ENCODE results near the gene RGS12. TPM values are rescaled to one million over a fixed set of nuclear protein-coding genes. Genes with fewer than 3 reads are reported as not detected.

Gene RGS12
- total and polyA plus RNA-seq, 2 experiments from 2014 or later, result 8.0 to 19.0 TPM

DNA sequence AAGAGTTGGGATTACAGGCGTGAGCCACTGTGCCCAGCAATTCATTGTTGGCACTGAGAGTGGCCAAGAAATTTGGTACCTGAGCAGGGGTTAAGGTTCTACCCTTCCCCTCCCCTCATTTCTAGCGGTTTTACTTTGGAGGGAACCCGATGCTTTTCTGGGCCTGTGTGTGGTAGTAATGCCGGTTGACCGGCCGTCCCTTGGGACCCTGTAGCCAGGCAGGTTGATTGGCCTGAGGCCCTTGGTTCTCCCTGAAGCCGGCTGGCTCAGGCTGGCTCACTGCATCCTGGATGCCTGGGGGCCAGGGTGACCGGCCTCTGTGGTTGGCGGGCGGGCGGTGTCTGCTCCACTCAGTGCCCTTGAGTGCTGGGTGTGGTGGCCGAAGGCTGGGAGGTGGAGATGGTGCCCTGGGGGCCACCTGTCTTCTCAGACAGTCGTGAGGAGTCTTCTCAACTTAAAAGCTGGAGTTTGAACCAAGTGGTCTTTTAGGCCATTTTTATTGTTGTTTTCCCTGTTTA is 45.6 kb downstream of the RGS12 start:
- Histone ChIP-seq H3K4me3 (no peak overlapping the region), H3K27me3 (ENCODE audit: insufficient read depth) (no peaks in the 10 kb centered on the region), H3K27ac (ENCODE audit: low read depth) (no peak overlapping the region), H3K79me2 (replicated peaks; ENCODE audit: insufficient read depth) (peaks cover 3% of the 10 kb centered on the region; the same call in 1 of the 2 replicates), H3K4me2 (no peak overlapping the region), H3F3A (replicated peaks; ENCODE audit: low read depth) (no peaks in the 10 kb centered on the region), H3K9me2 (ENCODE audit: insufficient read depth) (no peaks in the 10 kb centered on the region), H4K20me1 (replicated peaks; ENCODE audit: insufficient read depth) (no peaks in the 10 kb centered on the region; the same call in 1 of the 2 replicates), H3K36me3 (ENCODE audit: insufficient read depth) (no peaks in the 10 kb centered on the region), H2AFZ (no peak overlapping the region), H3K4me1 (ENCODE audit: insufficient read depth) (peaks cover 8% of the 10 kb centered on the region)
- TF ChIP-seq EZH2 (IDR thresholded peaks at IDR 0.05; ENCODE audit: low read depth, unreplicated experiment) (no peak), POLR2AphosphoS5 (IDR thresholded peaks at IDR 0.05; ENCODE audit: low read depth) (no peak)
- ATAC-seq (no peak), DNase-seq (ENCODE audit: low spot score) (no peak)
- Mint-ChIP-seq H3K27ac (no peak overlapping the region), H3K27me3 (ENCODE audit: insufficient read depth, low read depth, poor library complexity) (peaks cover 5% of the 10 kb centered on the region), H3K36me3 (ENCODE audit: low read depth) (no peaks in the 10 kb centered on the region), H3K4me1 (peaks cover 22% of the 10 kb centered on the region), H3K9me3 (no peaks in the 10 kb centered on the region), H3K4me3 (no peak overlapping the region)

GRCh38 chr4:3338976-3339531 is 46.2 kb downstream of the RGS12 start:
- no peaks in the 10 kb centered on the region for H3K9me2 ChIP-seq (ENCODE audit: insufficient read depth)
- no peak overlapping the region for H3K27ac ChIP-seq (ENCODE audit: low read depth)
- H2AFZ ChIP-seq, result no peak overlapping the region
- Mint-ChIP-seq H3K9me3 (no peaks in the 10 kb centered on the region), H3K36me3 (ENCODE audit: low read depth) (no peaks in the 10 kb centered on the region), H3K4me3 (no peak overlapping the region), H3K27me3 (ENCODE audit: insufficient read depth, low read depth, poor library complexity) (peaks cover 7% of the 10 kb centered on the region), H3K4me1 (peaks cover 22% of the 10 kb centered on the region), H3K27ac (no peak overlapping the region)
- no peak overlapping the region for H3K4me2 ChIP-seq
- H3K36me3 ChIP-seq (ENCODE audit: insufficient read depth), result no peaks in the 10 kb centered on the region
- H4K20me1 ChIP-seq (replicated peaks; ENCODE audit: insufficient read depth), result no peaks in the 10 kb centered on the region; the same call in 1 of the 2 replicates
- no peak for DNase-seq (ENCODE audit: low spot score)
- H3K27me3 ChIP-seq (ENCODE audit: insufficient read depth), result no peaks in the 10 kb centered on the region
- peaks cover 8% of the 10 kb centered on the region for H3K4me1 ChIP-seq (ENCODE audit: insufficient read depth)
- TF ChIP-seq, protein P1, sequence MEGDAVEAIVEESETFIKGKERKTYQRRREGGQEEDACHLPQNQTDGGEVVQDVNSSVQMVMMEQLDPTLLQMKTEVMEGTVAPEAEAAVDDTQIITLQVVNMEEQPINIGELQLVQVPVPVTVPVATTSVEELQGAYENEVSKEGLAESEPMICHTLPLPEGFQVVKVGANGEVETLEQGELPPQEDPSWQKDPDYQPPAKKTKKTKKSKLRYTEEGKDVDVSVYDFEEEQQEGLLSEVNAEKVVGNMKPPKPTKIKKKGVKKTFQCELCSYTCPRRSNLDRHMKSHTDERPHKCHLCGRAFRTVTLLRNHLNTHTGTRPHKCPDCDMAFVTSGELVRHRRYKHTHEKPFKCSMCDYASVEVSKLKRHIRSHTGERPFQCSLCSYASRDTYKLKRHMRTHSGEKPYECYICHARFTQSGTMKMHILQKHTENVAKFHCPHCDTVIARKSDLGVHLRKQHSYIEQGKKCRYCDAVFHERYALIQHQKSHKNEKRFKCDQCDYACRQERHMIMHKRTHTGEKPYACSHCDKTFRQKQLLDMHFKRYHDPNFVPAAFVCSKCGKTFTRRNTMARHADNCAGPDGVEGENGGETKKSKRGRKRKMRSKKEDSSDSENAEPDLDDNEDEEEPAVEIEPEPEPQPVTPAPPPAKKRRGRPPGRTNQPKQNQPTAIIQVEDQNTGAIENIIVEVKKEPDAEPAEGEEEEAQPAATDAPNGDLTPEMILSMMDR (conservative IDR thresholded peaks at IDR 0.05; ENCODE audit: low read depth in 2 of 2), result no peak
- TF ChIP-seq REST (IDR thresholded peaks at IDR 0.05; ENCODE audit: unreplicated experiment) (no peak), CREB1 (CRISPR knock-in tag; IDR thresholded peaks at IDR 0.05; ENCODE audit: low read depth) (no peak), STAT1 (IDR thresholded peaks at IDR 0.05; ENCODE audit: unreplicated experiment) (no peak), POLR2AphosphoS5 (IDR thresholded peaks at IDR 0.05; ENCODE audit: low read depth) (no peak), ZNF331 (CRISPR knock-in tag; IDR thresholded peaks at IDR 0.05; ENCODE audit: low read depth) (no peak)
- ATAC-seq, result no peak
- no peak overlapping the region for H3K4me3 ChIP-seq
- H3F3A ChIP-seq (replicated peaks; ENCODE audit: low read depth), result no peaks in the 10 kb centered on the region
- peaks cover 3% of the 10 kb centered on the region; the same call in 1 of the 2 replicates for H3K79me2 ChIP-seq (replicated peaks; ENCODE audit: insufficient read depth)

Measured in GM23338 (cell line).